PC-9 (cell line): Measurements from ENCODE around the gene GIGYF2. TPM values are rescaled to one million over a fixed set of nuclear protein-coding genes. Genes with fewer than 3 reads are reported as not detected.
A peak's percentile ranks its signal among the peaks of the same experiment; 100 is the strongest.

Experiments used
- BruUV-seq: library from RNA; stranded (reverse); fragments of 400-500 nt; replicated peaks from 2 replicates; lab custom pipeline; 2021; lab: Mats Ljungman, UMichigan
- CTCF ChIA-PET: fragments of 300-600 bp; sonication (Branson Sonifier 250); formaldehyde crosslinking; loops from one replicate; lab custom pipeline; 2022; ENCODE audit warnings: antibody characterized with exemption; lab: Charles Lee
- POLR2A ChIA-PET: fragments of 300-600 bp; sonication (Branson Sonifier 250); formaldehyde crosslinking; loops from one replicate; lab custom pipeline; 2022; ENCODE audit warnings: antibody characterized with exemption; ENCODE audit not compliant: unreplicated experiment; lab: Charles Lee
- DNase-seq, 2 experiments: peaks; one replicate each; pipeline versions ENCODE4 v3.0.0 to v3.0.0-alpha.2; 2015 to 2022; ENCODE audit warnings: mixed read lengths in 1 of 2
- H2AFZ ChIP-seq: fragments of 200-600 bp; sonication (generic); 2 replicates; pipeline ENCODE4 v1.8.1; 2017; ENCODE audit warnings: antibody characterized with exemption
- H3F3A ChIP-seq: fragments of 200-600 bp; sonication (generic); 2 replicates; pipeline ENCODE4 v1.8.1; 2017; ENCODE audit warnings: antibody characterized with exemption, mild to moderate bottlenecking, low read depth; ENCODE audit not compliant: insufficient read depth
- H3K27ac ChIP-seq: fragments of 200-600 bp; sonication (generic); 2 replicates; pipeline ENCODE4 v1.6.1; 2016; ENCODE audit warnings: mixed run types
- H3K27me3 ChIP-seq: fragments of 200-600 bp; sonication (generic); 2 replicates; pipeline ENCODE4 v1.6.1; 2016; ENCODE audit warnings: low read depth, mixed run types; ENCODE audit not compliant: insufficient read depth
- H3K36me3 ChIP-seq: fragments of 200-600 bp; sonication (generic); 2 replicates; pipeline ENCODE4 v1.6.1; 2016; ENCODE audit warnings: low read depth, mixed run types
- H3K4me1 ChIP-seq: fragments of 200-600 bp; sonication (generic); replicated peaks from 2 replicates; pipeline ENCODE4 v1.6.1; 2016; ENCODE audit warnings: mixed run types; ENCODE audit not compliant: insufficient read depth
- H3K4me2 ChIP-seq: fragments of 200-600 bp; sonication (generic); 2 replicates; pipeline ENCODE4 v1.6.1; 2017; ENCODE audit warnings: mixed run types
- H3K4me3 ChIP-seq: fragments of 200-600 bp; sonication (generic); 2 replicates; pipeline ENCODE4 v1.6.1; 2016; ENCODE audit warnings: mixed run types
- H3K79me2 ChIP-seq: fragments of 200-600 bp; sonication (generic); 2 replicates; pipeline ENCODE4 v1.6.1; 2017; ENCODE audit warnings: low read depth, mixed run types
- H3K9me2 ChIP-seq: fragments of 200-600 bp; sonication (generic); 2 replicates; pipeline ENCODE4 v1.8.1; 2017; ENCODE audit warnings: mild to moderate bottlenecking; ENCODE audit not compliant: insufficient read depth
- H3K9me3 ChIP-seq: fragments of 200-600 bp; sonication (generic); 2 replicates; pipeline ENCODE4 v1.8.1; 2016; ENCODE audit warnings: low read depth; ENCODE audit not compliant: insufficient read depth
- H4K20me1 ChIP-seq: fragments of 200-600 bp; sonication (generic); 2 replicates; pipeline ENCODE4 v1.8.1; 2017; ENCODE audit not compliant: insufficient read depth
- CTCF ChIP-seq: fragments of 200-600 bp; sonication (generic); conservative IDR thresholded peaks from 2 replicates; pipeline ENCODE4 v1.6.1; 2017; ENCODE audit warnings: mixed run types, antibody characterized with exemption, mild to moderate bottlenecking, moderate library complexity
- EZH2 ChIP-seq: fragments of 200-600 bp; sonication (generic); IDR thresholded peaks from 2 replicates; pipeline ENCODE4 v1.8.0; 2017; ENCODE audit warnings: antibody characterized with exemption, low read depth
- intact Hi-C: fragments of 100-400 bp; cut with micrococcal nuclease; formaldehyde crosslinking; loops from one replicate; pipeline ENCODE4 v1.10.0; 2022; ENCODE audit not compliant: unreplicated experiment
- total RNA-seq: library from RNA; stranded (reverse); gene quantifications from 2 replicates; pipeline ENCODE4 v1.2.3, GENCODE V29; 2021

GIGYF2 gene
- total RNA-seq, 1 experiment from 2014 or later: 86.4 TPM

- Histone ChIP-seq H3K27ac (no peak overlapping the region), H3K4me1 (no peaks in the 10 kb centered on the region), H3K9me2 (no peaks in the 10 kb centered on the region), H4K20me1 (no peaks in the 10 kb centered on the region; the same call in 1 of the 2 replicates), H3K4me3 (no peak overlapping the region), H3K9me3 (no peaks in the 10 kb centered on the region), H2AFZ (no peak overlapping the region), H3K36me3 (peaks cover 48% of the 10 kb centered on the region), H3K79me2 (no peaks in the 10 kb centered on the region; the same call in 1 of the 2 replicates), H3F3A (peaks cover 6% of the 10 kb centered on the region; the same call in 1 of the 2 replicates), H3K4me2 (no peak overlapping the region), H3K27me3 (no peaks in the 10 kb centered on the region)
- no TSS peak for BruUV-seq
- intact Hi-C loops: loop anchor here (5.0 kb wide), 1 partner anchor 55 kb away; no protein-coding TSS in a partner anchor
- ChIA-PET CTCF (no interaction called here), POLR2A (interaction anchor here (0.7 kb wide), 1 partner anchor 1003 kb away, joined by 4 read pairs; no protein-coding TSS in a partner anchor)
- DNase-seq: peak in 1 of 2 experiments; percentile 21
- TF ChIP-seq EZH2 (no peak), CTCF (no peak)
Observed at GRCh38 chr2:232817756-232818155, 120.6 kb downstream of the GIGYF2 start.

- Histone ChIP-seq H3K27me3 (no peaks in the 10 kb centered on the region), H3K36me3 (peaks cover 34% of the 10 kb centered on the region), H3K27ac (no peak overlapping the region), H3K4me3 (no peak overlapping the region), H2AFZ (no peak overlapping the region), H3K4me1 (no peaks in the 10 kb centered on the region), H3F3A (peaks cover 10% of the 10 kb centered on the region; the same call in 1 of the 2 replicates), H3K9me3 (no peaks in the 10 kb centered on the region), H3K9me2 (no peaks in the 10 kb centered on the region), H3K79me2 (no peaks in the 10 kb centered on the region), H3K4me2 (no peak overlapping the region), H4K20me1 (peaks cover 3% of the 10 kb centered on the region)
- CTCF ChIA-PET: no interaction called here
- DNase-seq: peak in 1 of 2 experiments; percentile 10
- BruUV-seq: no TSS peak
- POLR2A ChIA-PET: no interaction called here
- TF ChIP-seq CTCF: no peak
- no peak for TF ChIP-seq EZH2
- intact Hi-C loops: no loop called here
Observed at GRCh38 chr2:232829988-232830387, 132.9 kb downstream of the GIGYF2 start.

GRCh38 chr2:232831496-232831895 lies 134.4 kb downstream of the GIGYF2 start:
- Histone ChIP-seq H3K79me2 (no peaks in the 10 kb centered on the region), H3K9me2 (no peaks in the 10 kb centered on the region), H3F3A (peaks cover 16% of the 10 kb centered on the region), H2AFZ (no peak overlapping the region), H3K27me3 (no peaks in the 10 kb centered on the region), H4K20me1 (peaks cover 3% of the 10 kb centered on the region), H3K4me2 (no peak overlapping the region), H3K4me1 (no peaks in the 10 kb centered on the region), H3K4me3 (no peak overlapping the region), H3K9me3 (no peaks in the 10 kb centered on the region), H3K27ac (no peak overlapping the region), H3K36me3 (peaks cover 28% of the 10 kb centered on the region)
- intact Hi-C loops: no loop called here
- BruUV-seq: no TSS peak
- DNase-seq: no peak
- TF ChIP-seq EZH2 (no peak), CTCF (no peak)
- ChIA-PET POLR2A (no interaction called here), CTCF (no interaction called here)
